Hematopoietic multipotent progenitor cell treated with erythropoietin and hydrocortisone succinate and interleukin-3 and kit ligand, for 8 days (in vitro differentiated cells): ENCODE data around the gene PRKAR1B.

Experiments used
- DNase-seq: peaks from one replicate; pipeline ENCODE4 v3.0.0-alpha.2; 2015

Gene PRKAR1B

GRCh38 chr7:727104-727805, at the start of gene PRKAR1B:
TSS of gene PRKAR1B (minus strand) at chr7:727281. CDS start at chr7:711505, 15,776 bp downstream.
- peak; percentile 43 for DNase-seq

- no peak for DNase-seq
These were observed 49.3 kb upstream of the PRKAR1B start for GRCh38 chr7:776381-776780.

- peak; percentile 35 for DNase-seq
These were observed 47.4 kb upstream of the PRKAR1B start for GRCh38 chr7:774161-775109.

GRCh38 chr7:773622-773915, 46.5 kb upstream of the PRKAR1B start:
- no peak for DNase-seq

GRCh38 chr7:772861-773621, 46.0 kb upstream of the PRKAR1B start:
- DNase-seq, result no peak

GRCh38 chr7:772392-772791, 45.3 kb upstream of the PRKAR1B start:
- no peak for DNase-seq

- DNase-seq, result no peak
These were observed 44.9 kb upstream of the PRKAR1B start for GRCh38 chr7:772005-772294.

- DNase-seq, result no peak
These were observed 44.3 kb upstream of the PRKAR1B start for GRCh38 chr7:771234-772004.

- no peak for DNase-seq
These were observed 43.7 kb upstream of the PRKAR1B start for GRCh38 chr7:770741-771166.

- DNase-seq, result no peak
These were observed 43.3 kb upstream of the PRKAR1B start for GRCh38 chr7:770336-770735.

GRCh38 chr7:768881-769504, 41.9 kb upstream of the PRKAR1B start:
- peak; percentile 10 for DNase-seq

GRCh38 chr7:767941-768731, 41.1 kb upstream of the PRKAR1B start:
- peak; percentile 8 for DNase-seq

- no peak for DNase-seq
These were observed 40.5 kb upstream of the PRKAR1B start for GRCh38 chr7:767580-767940.

- no peak for DNase-seq
These were observed 38.3 kb upstream of the PRKAR1B start for GRCh38 chr7:765383-765782.

- DNase-seq, result no peak
These were observed 36.7 kb upstream of the PRKAR1B start for GRCh38 chr7:763762-764161.

- DNase-seq, result no peak
These were observed 35.8 kb upstream of the PRKAR1B start for GRCh38 chr7:762885-763284.

GRCh38 chr7:761631-762030, 34.5 kb upstream of the PRKAR1B start:
- DNase-seq, result no peak

- DNase-seq, result no peak
These were observed 34.0 kb upstream of the PRKAR1B start for GRCh38 chr7:761101-761500.

- DNase-seq, result no peak
These were observed 32.9 kb upstream of the PRKAR1B start for GRCh38 chr7:760006-760405.

GRCh38 chr7:759569-759968, 32.5 kb upstream of the PRKAR1B start:
- no peak for DNase-seq

- DNase-seq, result no peak
These were observed 30.7 kb upstream of the PRKAR1B start for GRCh38 chr7:757741-758163.
